Inflammatory macrophage (primary cell): Measurements from ENCODE around the gene XYLT1.
A peak's percentile ranks its signal among the peaks of the same experiment; 100 is the strongest.

Source experiments
- DNase-seq, 2 donors: peaks; one replicate each; pipeline ENCODE4 v3.0.0-alpha.2; 2020 to 2022

Gene XYLT1

DNA sequence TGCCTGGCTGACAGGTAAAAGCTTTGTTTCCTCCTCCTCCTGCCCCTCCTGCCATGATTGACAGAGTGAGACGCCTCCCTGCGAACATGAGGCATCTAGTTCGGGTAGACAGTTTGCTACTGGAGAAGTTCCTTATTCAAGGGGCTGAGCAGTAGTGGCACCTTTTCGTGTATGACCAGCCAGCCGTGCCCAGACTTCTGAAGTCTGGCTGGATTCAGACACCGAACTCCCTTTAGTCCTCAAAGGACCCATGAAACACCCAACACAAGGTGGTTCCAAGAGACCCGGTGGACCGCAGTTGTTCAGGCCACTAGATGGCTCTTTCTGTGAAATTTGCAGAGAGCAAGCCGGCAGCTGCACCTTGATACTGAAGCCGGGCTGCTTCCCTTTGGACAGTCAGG lies 192.8 kb downstream of the XYLT1 start:
- DNase-seq: peak in 1 of 2 donors; percentile 32

DNA sequence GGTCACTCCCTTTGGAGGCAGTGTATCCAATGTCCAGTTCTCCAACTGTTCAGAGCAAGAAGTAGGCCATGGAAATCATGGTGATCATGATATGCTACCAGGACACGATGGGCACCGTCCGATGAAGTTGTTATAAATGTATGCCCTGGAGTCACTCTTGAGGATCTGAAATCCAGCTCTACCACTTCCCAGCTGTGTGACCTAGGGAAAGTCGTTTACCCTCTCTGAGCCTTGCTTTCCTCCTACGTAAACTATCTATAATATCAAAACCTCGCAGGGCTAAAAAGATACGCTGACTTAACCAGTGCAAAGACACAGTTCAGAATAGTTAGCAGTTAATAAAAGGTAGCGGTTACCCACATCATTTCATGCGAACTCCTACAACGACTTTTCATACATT lies 194.2 kb downstream of the XYLT1 start:
- no peak for DNase-seq

DNA sequence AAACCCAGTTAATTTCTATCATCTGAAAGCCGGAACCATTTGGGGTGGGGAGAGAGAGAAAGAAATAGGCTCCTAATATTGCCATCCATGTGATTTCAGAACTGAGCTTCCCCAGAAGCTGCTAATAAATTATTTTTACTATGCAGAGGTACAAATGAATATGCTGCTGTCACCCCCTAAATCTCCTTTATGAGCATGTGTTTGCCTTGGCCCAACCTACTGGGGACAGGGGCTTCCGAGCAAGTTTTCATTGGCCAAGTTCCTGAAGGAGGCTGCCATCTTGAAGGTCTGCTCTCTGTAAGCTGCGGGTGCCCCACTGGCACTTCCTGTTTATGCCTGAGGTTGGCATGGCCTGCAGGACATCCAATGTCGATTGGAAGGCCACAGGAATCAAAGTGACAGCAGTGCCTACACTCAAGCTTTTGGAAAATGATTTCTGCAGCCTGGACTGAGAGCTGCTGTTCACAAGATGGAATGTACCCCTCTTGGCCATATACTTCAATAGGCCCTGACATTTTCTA lies 194.7 kb downstream of the XYLT1 start:
- no peak for DNase-seq

DNA sequence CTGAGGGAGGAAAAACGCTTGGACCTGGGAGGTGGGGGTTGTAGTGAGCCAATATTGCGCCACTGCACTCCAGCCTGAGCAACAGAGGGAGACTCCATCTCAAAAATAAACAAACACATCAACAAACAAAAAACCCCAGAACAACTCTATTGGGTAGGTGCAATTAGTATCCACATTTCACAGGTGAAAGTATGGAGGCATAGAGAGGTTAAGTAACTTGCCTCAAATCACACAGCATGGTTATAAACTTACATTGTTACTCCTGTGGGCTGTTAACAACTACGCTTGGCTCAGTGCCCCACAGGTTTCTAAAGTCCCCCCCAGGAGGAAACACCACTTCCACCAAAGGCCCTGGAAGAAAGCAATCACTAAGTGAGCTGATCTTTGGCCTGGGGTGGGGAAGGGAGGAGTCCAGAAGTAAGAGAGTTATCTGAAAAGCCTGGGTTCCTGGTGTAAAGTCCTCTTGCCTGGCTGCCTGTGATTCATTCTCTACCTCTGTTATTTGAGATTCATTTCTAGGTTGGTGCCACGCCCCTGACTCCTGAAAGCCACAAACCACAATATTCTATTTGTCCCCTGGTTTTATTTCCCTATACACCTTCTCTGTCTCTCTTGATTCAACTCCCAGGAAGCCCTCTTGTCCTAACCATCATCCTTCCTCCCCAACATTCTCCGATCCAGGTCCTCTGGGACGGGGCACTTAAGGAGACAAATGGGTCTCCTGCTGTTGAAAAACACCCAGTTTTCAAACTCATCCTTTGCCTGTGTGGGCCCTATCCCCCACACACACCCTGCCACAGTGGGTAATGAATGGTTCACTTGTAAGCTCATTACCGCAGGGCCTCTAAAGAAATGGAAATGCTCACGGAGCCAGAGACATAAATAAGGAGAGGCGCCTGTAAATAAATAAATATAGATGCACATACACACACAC lies 195.4 kb downstream of the XYLT1 start:
- no peak for DNase-seq

- peak; percentile 78 to 85 for DNase-seq
Observed at GRCh38 chr16:17273142-17273561, 197.6 kb downstream of the XYLT1 start.

- no peak for DNase-seq
Observed at GRCh38 chr16:17272716-17273115, 198.0 kb downstream of the XYLT1 start.

- no peak for DNase-seq
Observed at GRCh38 chr16:17271687-17272086, 199.1 kb downstream of the XYLT1 start.

DNA sequence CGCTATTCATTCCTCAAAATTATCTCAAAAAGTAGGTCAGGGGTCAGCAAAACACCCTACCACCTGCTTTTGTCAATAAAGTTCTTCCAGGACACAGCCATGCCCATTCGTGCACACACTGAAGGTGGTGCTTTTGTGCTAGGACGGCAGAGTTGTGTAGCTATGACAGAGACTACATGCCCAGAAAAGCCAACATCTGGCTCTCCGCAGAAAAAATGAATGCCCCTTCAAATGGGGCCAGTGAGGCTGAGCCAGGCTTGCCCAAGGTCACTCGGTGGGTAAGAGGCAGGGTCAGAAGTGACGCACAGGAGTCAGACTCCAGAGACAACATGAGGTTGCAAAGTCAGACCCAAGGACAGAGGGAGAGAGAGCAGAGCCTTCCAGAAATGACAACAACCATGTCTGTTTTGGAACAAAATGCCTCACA lies 200.1 kb downstream of the XYLT1 start:
- DNase-seq: no peak

- DNase-seq: no peak
Observed at GRCh38 chr16:17270111-17270510, 200.6 kb downstream of the XYLT1 start.

DNA sequence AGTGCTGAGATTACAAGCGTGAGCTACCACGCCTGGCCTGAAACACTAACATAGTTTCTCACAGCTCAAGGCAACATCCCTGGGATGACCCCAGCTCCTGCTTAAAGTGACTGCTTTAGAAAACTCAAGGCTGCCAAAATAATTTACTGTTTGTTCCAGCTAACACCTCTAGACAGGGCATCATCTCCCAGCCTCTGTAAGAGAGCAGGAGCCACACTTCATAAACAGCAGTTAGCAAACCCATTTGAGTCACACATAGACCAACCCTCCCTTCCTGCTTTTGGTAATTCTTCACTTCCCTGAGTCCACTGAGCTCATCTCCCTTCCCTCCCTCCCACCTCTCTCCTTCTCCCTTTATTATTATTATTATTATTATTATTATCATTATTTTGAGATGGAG lies 201.3 kb downstream of the XYLT1 start:
- peak; percentile 7 to 27 for DNase-seq

GRCh38 chr16:17266608-17267313 lies 204.0 kb downstream of the XYLT1 start:
- DNase-seq: no peak

GRCh38 chr16:17265154-17265553 lies 205.6 kb downstream of the XYLT1 start:
- DNase-seq: no peak

DNA sequence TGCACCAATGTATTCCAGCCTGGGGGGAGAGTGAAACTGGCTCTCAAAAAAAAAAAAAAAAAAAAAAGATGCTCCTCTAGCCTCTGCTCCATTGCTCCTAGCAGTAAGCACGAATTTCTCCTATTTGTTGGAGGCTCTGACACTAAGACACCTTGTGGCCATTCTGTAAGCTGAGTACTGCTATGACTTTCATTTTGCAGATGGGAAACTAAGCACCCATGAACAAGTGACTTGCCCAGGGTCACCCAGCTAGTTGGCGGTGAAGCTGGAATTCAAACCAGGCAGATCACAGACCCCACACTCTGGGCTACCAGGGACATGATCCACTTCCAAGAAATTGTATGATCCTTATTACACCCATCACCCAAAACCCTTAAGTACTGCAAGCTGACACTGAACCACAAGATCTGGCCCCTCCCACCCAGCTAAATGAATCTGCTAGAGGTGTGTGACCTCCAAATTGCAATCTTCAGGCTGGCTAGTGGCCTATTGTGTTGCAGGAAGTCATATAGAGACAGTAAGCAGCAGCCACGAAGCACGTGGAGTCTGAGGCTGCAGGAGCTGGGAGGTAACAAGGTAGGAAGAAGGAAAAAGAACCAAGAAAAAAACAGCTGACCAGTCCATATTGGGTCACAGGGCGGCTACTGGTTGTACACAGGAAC lies 209.4 kb downstream of the XYLT1 start:
- no peak for DNase-seq

GRCh38 chr16:17260276-17260849 lies 210.4 kb downstream of the XYLT1 start:
- DNase-seq: no peak

GRCh38 chr16:17259751-17260270 lies 210.9 kb downstream of the XYLT1 start:
- no peak for DNase-seq

DNA sequence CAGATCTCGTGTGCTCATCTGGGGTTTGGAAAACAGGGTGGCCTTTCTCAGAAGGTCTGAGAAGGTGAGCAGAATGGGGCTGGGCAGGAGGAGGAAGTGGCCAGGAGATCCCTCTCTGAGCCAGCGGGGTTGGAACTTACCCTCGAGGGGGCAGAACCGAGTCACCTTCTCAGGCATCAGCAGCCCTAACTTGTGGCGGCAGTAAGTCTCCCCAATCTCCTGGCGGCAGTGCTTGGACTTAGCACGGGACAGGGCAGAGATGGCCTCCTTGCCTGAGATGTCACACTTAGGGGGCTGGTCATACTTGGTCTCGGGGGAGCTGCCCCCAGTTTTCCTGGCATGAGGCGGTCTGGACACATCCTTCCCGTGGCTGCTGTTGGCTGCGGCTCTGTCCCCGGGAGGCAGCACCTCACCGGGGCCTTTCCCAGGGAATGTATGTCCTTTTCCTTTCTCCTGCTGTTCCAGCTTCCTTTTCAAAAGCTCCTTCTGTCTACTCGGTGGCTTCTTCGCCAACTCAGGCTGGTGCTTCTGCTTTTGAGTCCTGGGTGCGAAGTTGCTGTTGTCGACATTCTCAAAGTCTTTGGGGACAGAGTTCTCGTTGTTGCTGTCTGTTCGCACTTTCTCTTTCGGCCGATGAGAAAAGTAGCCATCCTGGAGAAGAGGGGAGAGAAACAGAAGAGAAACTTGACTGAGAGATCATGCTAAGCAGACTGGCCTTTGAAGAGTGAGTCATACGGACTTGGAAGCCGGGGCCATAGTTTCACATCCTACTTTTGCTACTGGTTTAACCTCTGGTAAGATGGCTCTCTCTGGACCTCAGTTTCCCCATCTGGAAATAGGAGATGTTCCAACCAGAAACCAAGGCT lies 211.7 kb downstream of the XYLT1 start:
- peak; percentile 68 to 70 for DNase-seq

DNA sequence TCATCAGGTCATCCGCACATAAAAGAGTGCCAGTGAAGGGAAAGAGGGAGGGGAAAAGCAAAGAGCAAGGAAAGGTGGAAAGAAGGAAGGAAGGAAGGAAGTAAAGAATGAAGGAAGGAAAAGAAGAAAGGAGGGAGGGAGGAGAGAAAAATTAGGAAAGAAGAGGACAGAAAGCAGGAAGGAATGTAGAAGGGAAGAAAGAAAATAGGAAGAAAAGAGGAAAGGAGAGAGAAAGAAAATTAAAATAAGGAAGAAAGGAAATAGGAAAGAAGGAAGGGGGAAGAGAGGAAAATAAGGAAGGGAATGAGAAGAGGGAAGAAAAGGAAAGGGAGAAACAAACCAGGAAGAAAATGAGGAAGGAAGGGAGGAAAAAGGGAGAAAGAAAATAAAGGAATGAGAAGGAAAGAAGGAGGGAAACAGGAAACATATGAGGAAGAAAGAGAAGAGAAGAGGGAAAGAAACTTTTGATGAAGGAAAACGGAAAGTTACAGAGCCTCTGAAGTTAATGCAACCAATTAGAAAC lies 212.6 kb downstream of the XYLT1 start:
- DNase-seq: no peak

- DNase-seq: no peak
Observed at GRCh38 chr16:17257426-17258023, 213.2 kb downstream of the XYLT1 start.

- no peak for DNase-seq
Observed at GRCh38 chr16:17252701-17253100, 218.1 kb downstream of the XYLT1 start.

DNA sequence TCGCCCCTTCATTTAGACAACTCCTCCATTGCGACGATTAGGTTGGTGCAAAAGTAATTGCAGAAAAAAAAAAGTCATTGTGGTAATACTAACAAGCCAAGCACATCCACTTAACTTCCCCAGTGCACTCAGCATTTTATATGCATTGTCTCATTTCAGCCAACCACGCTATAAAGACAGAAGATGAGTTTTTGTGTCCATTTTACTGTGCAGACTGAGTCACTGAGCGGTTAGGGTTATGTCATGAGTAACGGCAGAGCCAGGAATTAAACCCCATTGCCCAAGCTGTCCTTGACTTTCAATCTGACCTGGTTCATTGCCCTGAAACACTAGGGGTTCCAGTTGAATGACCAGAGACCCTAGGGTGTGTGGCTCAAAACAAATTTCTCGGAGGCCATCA lies 218.7 kb downstream of the XYLT1 start:
- DNase-seq: no peak

DNA sequence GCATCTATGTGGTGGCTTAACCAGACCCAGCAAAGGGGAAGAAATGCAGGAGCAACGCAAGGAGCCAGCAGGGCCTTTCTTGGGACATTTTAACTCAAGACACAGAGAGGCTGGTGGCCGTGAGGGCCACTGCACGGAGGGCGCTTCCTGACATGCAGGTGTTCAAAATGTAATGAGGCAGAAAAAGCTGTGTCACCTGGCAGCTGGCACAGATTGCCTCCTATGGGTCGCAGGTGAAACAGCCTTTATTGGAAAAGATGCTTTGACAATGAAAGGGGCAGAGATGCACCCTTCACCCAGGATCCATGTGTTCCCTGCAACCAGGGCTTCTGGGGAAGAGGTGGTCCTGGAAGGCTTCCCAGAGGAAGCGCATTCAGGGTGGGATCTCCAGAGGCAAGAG lies 219.3 kb downstream of the XYLT1 start:
- DNase-seq: no peak
